ENCODE data around the gene DPM1. TPM values are rescaled to one million over a fixed set of nuclear protein-coding genes. Genes with fewer than 3 reads are reported as not detected.

The DPM1 gene
- total RNA-seq, 1 experiment from 2014 or later = 65.5 TPM

DNA sequence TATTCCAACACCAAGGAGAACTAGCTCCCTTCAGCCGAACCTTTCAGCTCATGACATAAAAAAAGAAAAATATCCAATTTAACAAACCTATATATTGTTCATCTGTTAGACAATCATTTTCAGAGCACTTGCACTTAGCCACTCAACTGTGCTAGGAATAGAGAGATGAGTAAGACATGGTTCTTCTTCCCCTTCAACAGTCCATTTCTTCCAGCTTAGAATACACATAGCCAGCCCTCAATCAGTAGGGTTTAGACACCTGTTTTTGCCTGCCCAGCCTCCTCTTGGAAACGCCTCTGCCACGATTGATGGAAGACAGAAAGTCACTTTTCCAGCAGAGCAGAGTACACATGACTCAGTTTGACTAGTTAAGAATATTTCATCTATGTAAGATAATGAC is 48.9 kb downstream of the DPM1 start:
- Histone ChIP-seq H3K27me3 (ENCODE audit: insufficient read depth, low read length) (no peaks in the 10 kb centered on the region), H3K79me2 (ENCODE audit: insufficient read depth, low read length) (peaks cover 99% of the 10 kb centered on the region), H3K9me2 (ENCODE audit: insufficient read depth) (no peaks in the 10 kb centered on the region), H3K4me2 (ENCODE audit: low read length) (no peak overlapping the region), H3K9me3 (ENCODE audit: control insufficient read depth in 1 of 2, insufficient read depth in 1 of 2, low read depth in 1 of 2, low read length in 2 of 2) (no peaks in the 10 kb centered on the region), H3K36me3 (ENCODE audit: control insufficient read depth in 1 of 2, insufficient read depth in 2 of 2, low read length in 2 of 2) (peaks cover 6 to 14% of the 10 kb centered on the region in 2 experiments; a peak in 2 of 4 replicates), H3K4me3 (replicated peaks in 1 of 2; ENCODE audit: low read depth in 1 of 2, low read length in 2 of 2) (no peak overlapping the region), H2AFZ (ENCODE audit: low read depth, low read length, poor library complexity, severe bottlenecking) (no peak overlapping the region), H3K9ac (ENCODE audit: low read length) (no peak overlapping the region), H3K4me1 (ENCODE audit: control insufficient read depth in 1 of 2, insufficient read depth in 2 of 2, low read length in 2 of 2) (peaks cover 0 to 6% of the 10 kb centered on the region in 2 experiments; a peak in 1 of 4 replicates), H4K20me1 (ENCODE audit: insufficient read depth) (peaks cover 44% of the 10 kb centered on the region; the same call in 1 of the 2 replicates), H3K27ac (ENCODE audit: low read depth, low read length) (no peak overlapping the region)
- no TSS peak for BruUV-seq (replicated peaks)
- DNase-seq (ENCODE audit: low read depth, low spot score) (no peak), ATAC-seq (no peak)
- TF ChIP-seq CEBPB (IDR thresholded peaks at IDR 0.05; ENCODE audit: low read depth) = no peak
- no peak for TF ChIP-seq JUND (IDR thresholded peaks at IDR 0.05)
- no peak for TF ChIP-seq SIN3A (IDR thresholded peaks at IDR 0.05; ENCODE audit: low read depth)
- no peak for TF ChIP-seq TCF7L2 (IDR thresholded peaks at IDR 0.05; ENCODE audit: borderline replicate concordance, extremely low read depth, insufficient read depth, insufficient read length)
- no peak for TF ChIP-seq ELF1 (IDR thresholded peaks at IDR 0.05; ENCODE audit: borderline replicate concordance, low read depth)
- no peak for TF ChIP-seq SRF (IDR thresholded peaks at IDR 0.05; ENCODE audit: low read depth)
- TF ChIP-seq EGR1 (IDR thresholded peaks at IDR 0.05; ENCODE audit: low read depth) = no peak
- TF ChIP-seq, protein P1, sequence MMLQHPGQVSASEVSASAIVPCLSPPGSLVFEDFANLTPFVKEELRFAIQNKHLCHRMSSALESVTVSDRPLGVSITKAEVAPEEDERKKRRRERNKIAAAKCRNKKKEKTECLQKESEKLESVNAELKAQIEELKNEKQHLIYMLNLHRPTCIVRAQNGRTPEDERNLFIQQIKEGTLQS (IDR thresholded peaks at IDR 0.05) = no peak
- no peak for TF ChIP-seq EZH2 (IDR thresholded peaks at IDR 0.05)
- TF ChIP-seq RAD21 (IDR thresholded peaks at IDR 0.05; ENCODE audit: low read depth) = no peak
- TF ChIP-seq, protein P2, sequence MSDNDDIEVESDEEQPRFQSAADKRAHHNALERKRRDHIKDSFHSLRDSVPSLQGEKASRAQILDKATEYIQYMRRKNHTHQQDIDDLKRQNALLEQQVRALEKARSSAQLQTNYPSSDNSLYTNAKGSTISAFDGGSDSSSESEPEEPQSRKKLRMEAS (IDR thresholded peaks at IDR 0.05) = no peak
- TF ChIP-seq FOSL1 (IDR thresholded peaks at IDR 0.05; ENCODE audit: low read depth) = no peak
- TF ChIP-seq SP1 (IDR thresholded peaks at IDR 0.05; ENCODE audit: low read depth) = no peak
- no peak for TF ChIP-seq POLR2AphosphoS5 (IDR thresholded peaks at IDR 0.05; ENCODE audit: low read depth, low read length)
- TF ChIP-seq POLR2A (IDR thresholded peaks at IDR 0.05; ENCODE audit: borderline replicate concordance, extremely low read depth, insufficient read depth, insufficient read length) = no peak
- TF ChIP-seq CBX3 (IDR thresholded peaks at IDR 0.05; ENCODE audit: low read depth) = no peak
- TF ChIP-seq, protein P3, sequence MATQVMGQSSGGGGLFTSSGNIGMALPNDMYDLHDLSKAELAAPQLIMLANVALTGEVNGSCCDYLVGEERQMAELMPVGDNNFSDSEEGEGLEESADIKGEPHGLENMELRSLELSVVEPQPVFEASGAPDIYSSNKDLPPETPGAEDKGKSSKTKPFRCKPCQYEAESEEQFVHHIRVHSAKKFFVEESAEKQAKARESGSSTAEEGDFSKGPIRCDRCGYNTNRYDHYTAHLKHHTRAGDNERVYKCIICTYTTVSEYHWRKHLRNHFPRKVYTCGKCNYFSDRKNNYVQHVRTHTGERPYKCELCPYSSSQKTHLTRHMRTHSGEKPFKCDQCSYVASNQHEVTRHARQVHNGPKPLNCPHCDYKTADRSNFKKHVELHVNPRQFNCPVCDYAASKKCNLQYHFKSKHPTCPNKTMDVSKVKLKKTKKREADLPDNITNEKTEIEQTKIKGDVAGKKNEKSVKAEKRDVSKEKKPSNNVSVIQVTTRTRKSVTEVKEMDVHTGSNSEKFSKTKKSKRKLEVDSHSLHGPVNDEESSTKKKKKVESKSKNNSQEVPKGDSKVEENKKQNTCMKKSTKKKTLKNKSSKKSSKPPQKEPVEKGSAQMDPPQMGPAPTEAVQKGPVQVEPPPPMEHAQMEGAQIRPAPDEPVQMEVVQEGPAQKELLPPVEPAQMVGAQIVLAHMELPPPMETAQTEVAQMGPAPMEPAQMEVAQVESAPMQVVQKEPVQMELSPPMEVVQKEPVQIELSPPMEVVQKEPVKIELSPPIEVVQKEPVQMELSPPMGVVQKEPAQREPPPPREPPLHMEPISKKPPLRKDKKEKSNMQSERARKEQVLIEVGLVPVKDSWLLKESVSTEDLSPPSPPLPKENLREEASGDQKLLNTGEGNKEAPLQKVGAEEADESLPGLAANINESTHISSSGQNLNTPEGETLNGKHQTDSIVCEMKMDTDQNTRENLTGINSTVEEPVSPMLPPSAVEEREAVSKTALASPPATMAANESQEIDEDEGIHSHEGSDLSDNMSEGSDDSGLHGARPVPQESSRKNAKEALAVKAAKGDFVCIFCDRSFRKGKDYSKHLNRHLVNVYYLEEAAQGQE (IDR thresholded peaks at IDR 0.05; ENCODE audit: low read depth) = no peak
- ChIA-PET CTCF (no interaction called here), RAD21 (ENCODE audit: low non-redundant PET in 1 of 2, low total read pairs in 2 of 2, uncharacterized antibody in 2 of 2, unreplicated experiment in 2 of 2) (no interaction called here), POLR2A (no interaction called here)
- intact Hi-C loops (cut with micrococcal nuclease) = no loop called here

Measured in HCT116 (cell line).